Kidney (tissue), 14 donors: ENCODE measurements around the gene AHNAK. TPM values are rescaled to one million over a fixed set of nuclear protein-coding genes. Genes with fewer than 3 reads are reported as not detected.

Source experiments
- DNase-seq, 5 donors: peaks; one replicate each; pipeline ENCODE4 v3.0.0-alpha.2; 2013 to 2020
- FAIRE-seq: peaks from 2 replicates; lab custom pipeline; 2012; peaks lifted over from hg19 to GRCh38; lab: Jason Lieb, UNC
- H3K27ac ChIP-seq, 2 donors: one replicate each; pipeline ENCODE4 v1.7.0; 2013; ENCODE audit warnings: low read depth in 2 of 2, low read length in 2 of 2, inconsistent platforms in 1 of 2
- H3K27me3 ChIP-seq: one replicate; pipeline ENCODE4 v1.7.1; 2013; ENCODE audit warnings: low read length, inconsistent platforms; ENCODE audit not compliant: control insufficient read depth, insufficient read depth
- H3K36me3 ChIP-seq, 3 donors: one replicate each; pipeline versions ENCODE4 v1.7.0 to v1.7.1; 2013; ENCODE audit warnings: low read length in 3 of 3, control low read depth in 1 of 3, inconsistent platforms in 1 of 3; ENCODE audit not compliant: insufficient read depth in 3 of 3, control insufficient read depth in 2 of 3
- H3K4me1 ChIP-seq, 3 donors: one replicate each; pipeline versions ENCODE4 v1.7.0 to v1.7.1; 2013; ENCODE audit warnings: low read length in 3 of 3, inconsistent platforms in 1 of 3, low read depth in 1 of 3; ENCODE audit not compliant: control insufficient read depth in 2 of 3, insufficient read depth in 2 of 3
- H3K4me3 ChIP-seq, 3 donors: one replicate each; pipeline versions ENCODE4 v1.7.0 to v1.8.1; 2013; ENCODE audit warnings: low read length in 3 of 3, control low read depth in 1 of 3, inconsistent platforms in 1 of 3
- H3K9ac ChIP-seq, 3 donors: one replicate each; pipeline versions ENCODE4 v1.7.0 to v1.7.1; 2013; ENCODE audit warnings: low read length in 3 of 3, control low read depth in 1 of 3, inconsistent platforms in 1 of 3
- H3K9me3 ChIP-seq, 3 donors: one replicate each; pipeline versions ENCODE4 v1.7.0 to v1.7.1; 2013; ENCODE audit warnings: low read length in 3 of 3, control low read depth in 1 of 3, inconsistent platforms in 1 of 3; ENCODE audit not compliant: control insufficient read depth in 2 of 3, insufficient read depth in 1 of 3
- CTCF ChIP-seq: IDR thresholded peaks from 3 replicates; pipeline ENCODE4 v1.5.1; 2012; ENCODE audit warnings: mild to moderate bottlenecking, moderate library complexity, borderline replicate concordance; ENCODE audit not compliant: insufficient read depth; ENCODE audit errors: extremely low read depth
- intact Hi-C: fragments of 100-400 bp; cut with DNase I; formaldehyde crosslinking; loops from one replicate; pipeline ENCODE4 v1.11.1; 2022
- polyA plus RNA-seq: library from polyadenylated mRNA; stranded (reverse); fragments of 350-450 nt; fragmentation: Illumina TruSeq; extraction: RNeasy Lipid Tissue Mini Kit (QIAGEN cat#74804); gene quantifications from one replicate; pipeline ENCODE4 v1.2.3, GENCODE V29; 2014; ENCODE audit warnings: low read depth, low replicate concordance; ENCODE audit not compliant: insufficient read depth
- total RNA-seq: library from RNA; stranded (reverse); fragmentation: NEBNext Ultra II Directional; extraction: Animal tissue kit (Norgen Biotek cat#: 25700); gene quantifications from one replicate; pipeline ENCODE4 v1.2.1, GENCODE V29; 2021
- donor health status: control.
- donor health status: control.
- donor health status: control.
- donor health status: control.
- donor health status: control.
- donor health status: DM: yes; HTN: yes; CAD: no.
- donor health status: Normal renal cell carcinoma (clear cell type).

The AHNAK gene
- total and polyA plus RNA-seq, 2 donors from 2014 or later: 36.6 to 700 TPM

DNA sequence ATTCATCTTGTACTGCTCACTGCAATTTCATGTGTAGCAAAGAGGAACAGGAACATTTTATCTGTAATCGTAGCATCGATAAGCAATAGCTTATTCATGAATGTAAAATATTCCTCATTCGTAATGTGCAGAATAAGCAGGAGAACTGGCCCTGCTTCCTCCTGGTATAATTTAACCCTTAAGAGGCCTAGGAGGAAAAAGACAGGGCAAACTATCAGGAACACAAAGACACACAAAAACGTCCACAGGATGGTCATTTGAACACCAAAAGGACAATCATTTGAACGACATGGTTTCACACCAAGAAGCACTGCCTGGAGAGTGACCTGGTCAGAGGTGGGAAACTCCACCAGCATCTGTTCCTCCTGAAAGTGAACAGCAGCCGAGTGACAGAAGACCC lies 63.9 kb downstream of the AHNAK start:
- TF ChIP-seq CTCF: no peak
- no peak overlapping the region for H3K9ac ChIP-seq
- H3K36me3 ChIP-seq: no peaks in the 10 kb centered on the region
- H3K27ac ChIP-seq: no peak overlapping the region
- intact Hi-C loops: no loop called here
- H3K4me3 ChIP-seq: no peak overlapping the region
- H3K27me3 ChIP-seq: no peaks in the 10 kb centered on the region
- no peak for FAIRE-seq
- no peak for DNase-seq
- H3K4me1 ChIP-seq: peaks cover 0 to 10% (median 8%) of the 10 kb centered on the region in 3 donors
- H3K9me3 ChIP-seq: no peaks in the 10 kb centered on the region

DNA sequence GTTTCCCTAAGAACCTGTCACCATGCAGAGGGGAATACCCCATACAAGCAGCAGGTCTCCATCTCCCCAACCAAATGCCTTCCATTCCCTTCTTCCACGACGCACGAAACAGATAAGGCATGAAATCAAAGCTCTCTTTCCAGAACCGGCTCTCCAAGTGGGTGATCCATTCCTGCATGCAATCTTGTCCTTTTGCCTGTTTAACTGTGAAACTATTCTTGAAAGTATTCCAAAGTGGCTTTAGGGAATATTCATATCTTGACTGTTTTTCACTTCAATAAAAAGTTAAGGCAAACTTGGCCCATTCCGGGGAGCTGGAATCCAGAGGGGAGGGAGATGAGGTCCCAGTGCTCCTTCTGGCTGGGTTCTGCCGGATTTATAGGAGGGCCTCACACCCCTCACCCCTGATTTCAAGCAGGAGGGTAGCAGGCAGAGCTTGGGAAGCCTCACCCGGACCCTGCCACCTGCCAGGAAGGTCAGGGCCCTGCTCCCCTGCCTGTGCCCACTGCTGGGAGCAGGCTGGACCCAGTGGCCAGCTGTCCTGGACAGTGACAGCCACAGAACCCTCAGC lies 66.9 kb downstream of the AHNAK start:
- no peaks in the 10 kb centered on the region for H3K27me3 ChIP-seq
- intact Hi-C loops: no loop called here
- TF ChIP-seq CTCF: no peak

GRCh38 chr11:62477927-62478326 lies 68.7 kb downstream of the AHNAK start:
- no peaks in the 10 kb centered on the region for H3K36me3 ChIP-seq
- H3K9me3 ChIP-seq: no peaks in the 10 kb centered on the region
- H3K9ac ChIP-seq: no peak overlapping the region
- H3K27me3 ChIP-seq: no peaks in the 10 kb centered on the region
- no peak overlapping the region for H3K4me3 ChIP-seq
- FAIRE-seq: no peak
- DNase-seq: no peak
- no peak overlapping the region for H3K27ac ChIP-seq
- TF ChIP-seq CTCF: no peak
- intact Hi-C loops: no loop called here
- H3K4me1 ChIP-seq: peaks cover 0 to 10% (median 8%) of the 10 kb centered on the region in 3 donors

More for the DNA sequence above, 66.9 kb downstream of the AHNAK start:
- Histone ChIP-seq H3K9ac (peak overlapping the region in 1 of 3 donors; percentile 41), H3K27ac (peak overlapping the region; percentile 65 to 73), H3K9me3 (no peaks in the 10 kb centered on the region), H3K4me1 (peaks cover 0 to 10% (median 8%) of the 10 kb centered on the region in 3 donors), H3K4me3 (no peak overlapping the region), H3K36me3 (no peaks in the 10 kb centered on the region)
- FAIRE-seq (no peak), DNase-seq (peak in 1 of 5 donors; percentile 54)
